GM19351 (cell line): ENCODE results near the gene FAM216A.
A peak's percentile ranks its signal among the peaks of the same experiment; 100 is the strongest.
"Not testable (repeated sequence)": the region's sequence is repeated elsewhere in the genome, so short reads cannot be mapped to it uniquely, and the experiment has no call there.

ENCODE experiments used
- ATAC-seq: cut with Tn5 transposase; IDR thresholded peaks from one replicate; pipeline ENCODE4 v1.9.1; 2021; ENCODE audit warnings: mild to moderate bottlenecking, moderate library complexity; ENCODE audit not compliant: unreplicated experiment

Gene FAM216A, protein sequence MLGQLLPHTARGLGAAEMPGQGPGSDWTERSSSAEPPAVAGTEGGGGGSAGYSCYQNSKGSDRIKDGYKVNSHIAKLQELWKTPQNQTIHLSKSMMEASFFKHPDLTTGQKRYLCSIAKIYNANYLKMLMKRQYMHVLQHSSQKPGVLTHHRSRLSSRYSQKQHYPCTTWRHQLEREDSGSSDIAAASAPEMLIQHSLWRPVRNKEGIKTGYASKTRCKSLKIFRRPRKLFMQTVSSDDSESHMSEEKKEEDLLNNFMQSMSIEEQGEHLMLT

DNA sequence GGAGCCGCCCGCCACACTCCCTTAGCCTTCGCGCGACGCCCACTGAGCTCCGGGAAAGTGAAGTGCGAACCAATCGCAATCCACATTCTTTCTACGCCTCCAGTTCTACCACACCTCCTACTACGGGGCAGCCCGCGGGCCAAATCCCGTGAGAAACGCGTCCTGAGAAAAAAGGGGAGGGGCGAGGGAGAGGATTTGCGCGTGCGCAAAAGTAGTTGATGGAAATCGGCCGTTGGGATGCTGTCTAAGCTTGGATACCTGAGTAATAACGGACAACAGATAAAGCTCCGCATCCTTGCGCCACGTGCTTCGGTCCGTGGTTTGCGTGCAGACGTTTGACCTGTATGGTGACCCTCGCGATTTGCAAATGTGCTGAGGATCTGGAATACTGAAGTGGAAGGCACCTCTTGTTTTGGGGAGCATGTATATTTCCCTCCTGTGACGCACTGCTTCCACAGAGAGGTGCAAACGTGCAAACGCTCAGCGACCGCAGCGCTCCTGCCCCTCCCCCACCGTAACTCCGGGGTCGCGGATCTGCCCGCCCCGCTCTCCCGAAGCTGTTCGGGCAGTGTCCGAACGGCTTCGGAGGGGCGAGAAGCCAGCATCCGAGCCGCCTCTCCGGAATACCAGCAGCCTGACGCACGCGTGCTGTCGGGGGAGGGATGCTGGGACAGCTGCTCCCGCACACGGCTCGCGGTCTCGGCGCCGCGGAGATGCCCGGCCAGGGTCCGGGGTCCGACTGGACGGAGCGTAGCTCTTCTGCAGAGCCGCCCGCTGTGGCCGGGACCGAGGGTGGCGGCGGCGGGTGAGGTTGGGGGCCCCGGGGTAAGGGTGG lies at the start of gene FAM216A, which contains the start of gene GPN3:
TSS of gene FAM216A (plus strand) at position 632 of the 835 bp plus-strand sequence. CDS start at position 663, 31 bp downstream.
TSS of gene GPN3 (minus strand) at position 44 of the 835 bp plus-strand sequence. CDS start 54 bp downstream, outside the sequence.
- peak; percentile 65 for ATAC-seq

DNA sequence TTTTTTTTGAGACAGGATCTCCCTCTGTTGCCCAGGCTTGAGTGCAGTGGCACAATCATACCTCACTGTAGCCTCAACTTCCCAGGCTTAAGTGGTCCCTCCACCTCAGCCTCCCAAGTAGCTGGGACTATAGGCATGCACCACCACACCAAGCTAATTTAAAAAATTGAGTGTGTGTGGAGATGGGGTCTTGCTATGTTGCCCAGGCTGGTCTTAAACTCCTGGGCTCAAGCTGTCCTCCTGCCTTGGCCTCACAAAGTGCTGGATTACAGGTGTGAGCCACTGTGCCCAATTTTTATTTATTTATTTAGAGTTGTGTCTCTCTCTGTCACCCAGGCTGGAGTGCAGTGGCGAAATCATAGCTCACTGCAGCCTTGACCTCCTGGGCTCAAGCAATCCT lies 48.0 kb upstream of the FAM216A start:
- not testable (repeated sequence) for ATAC-seq

DNA sequence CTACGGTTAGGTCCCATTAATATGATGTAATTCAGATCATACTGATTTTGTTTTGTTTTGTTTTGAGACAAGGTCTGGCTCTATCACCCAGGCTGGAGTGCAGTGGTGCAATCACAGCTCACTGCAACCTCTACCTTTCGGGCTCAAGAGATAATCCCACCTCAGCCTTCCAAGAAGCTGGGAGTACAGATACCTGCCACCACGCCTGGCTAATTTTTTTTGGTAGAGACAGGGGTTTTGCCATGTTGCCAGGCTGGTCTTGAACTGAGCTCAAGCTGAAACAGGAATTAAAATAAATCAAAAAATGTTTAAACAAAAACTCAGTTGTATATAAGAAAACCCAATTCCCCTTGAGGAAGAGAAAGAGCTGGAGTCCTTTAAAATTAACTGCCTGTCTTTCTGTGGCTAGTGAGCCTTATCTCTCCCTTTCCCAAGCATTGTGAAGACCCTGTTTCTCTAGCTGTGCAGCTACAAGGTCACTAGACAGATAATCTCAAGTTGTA lies 47.4 kb upstream of the FAM216A start:
- no peak for ATAC-seq

DNA sequence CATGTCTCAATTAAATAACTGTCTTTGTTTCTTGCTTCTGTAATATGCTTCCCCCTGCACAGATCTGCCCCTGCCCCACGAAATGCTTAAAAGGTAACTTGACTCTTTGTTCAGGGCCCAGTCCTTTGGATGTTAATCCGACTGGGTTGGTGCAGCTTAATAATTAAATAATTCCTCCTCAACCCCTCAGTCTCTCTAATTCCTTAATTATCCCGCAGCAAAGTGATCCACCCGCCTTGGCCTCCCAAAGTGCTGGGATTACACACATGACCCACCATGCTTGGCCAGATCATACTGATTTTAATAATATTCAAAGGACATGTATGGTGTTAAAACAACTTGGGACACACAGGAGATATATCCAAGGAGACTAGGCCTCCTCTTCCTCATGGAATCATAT lies 46.9 kb upstream of the FAM216A start:
- ATAC-seq, result no peak

DNA sequence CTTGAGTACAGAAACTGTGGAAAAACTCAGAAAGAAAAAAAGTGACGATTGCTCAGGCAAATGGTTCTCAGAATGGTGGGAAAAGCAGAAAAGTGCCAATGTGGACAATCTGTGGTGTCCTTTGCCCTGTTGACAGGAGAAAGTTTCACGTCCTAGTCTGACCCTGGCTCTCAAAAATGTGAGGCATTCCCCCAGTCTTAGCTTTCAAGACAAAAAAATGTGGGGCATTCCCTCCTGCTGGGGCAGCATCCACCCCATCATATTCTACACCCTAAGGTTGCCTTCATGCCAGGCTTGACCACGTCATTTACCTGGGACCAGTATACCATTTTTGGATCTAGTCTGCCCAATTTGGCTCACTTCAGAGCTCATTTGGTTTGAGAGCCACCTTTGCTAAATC lies 44.4 kb upstream of the FAM216A start:
- ATAC-seq, result no peak

DNA sequence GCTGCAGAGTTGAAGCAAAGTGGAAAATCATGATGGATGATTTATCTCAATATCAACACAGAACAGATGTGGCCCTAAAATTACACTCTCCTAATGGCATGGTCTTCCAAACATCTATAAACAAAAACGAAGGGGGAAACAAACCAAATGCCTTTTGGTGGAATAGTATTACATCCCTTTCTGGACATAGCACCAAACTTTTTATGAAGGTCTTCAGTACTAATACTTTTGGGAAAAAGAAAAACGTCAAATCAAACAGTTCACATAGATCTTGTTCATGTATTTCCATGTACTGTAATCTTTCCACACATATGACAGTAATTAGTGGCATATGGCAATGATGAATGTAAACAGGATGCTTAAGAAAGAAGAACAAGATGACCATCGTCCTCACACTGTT lies 42.2 kb upstream of the FAM216A start:
- no peak for ATAC-seq

DNA sequence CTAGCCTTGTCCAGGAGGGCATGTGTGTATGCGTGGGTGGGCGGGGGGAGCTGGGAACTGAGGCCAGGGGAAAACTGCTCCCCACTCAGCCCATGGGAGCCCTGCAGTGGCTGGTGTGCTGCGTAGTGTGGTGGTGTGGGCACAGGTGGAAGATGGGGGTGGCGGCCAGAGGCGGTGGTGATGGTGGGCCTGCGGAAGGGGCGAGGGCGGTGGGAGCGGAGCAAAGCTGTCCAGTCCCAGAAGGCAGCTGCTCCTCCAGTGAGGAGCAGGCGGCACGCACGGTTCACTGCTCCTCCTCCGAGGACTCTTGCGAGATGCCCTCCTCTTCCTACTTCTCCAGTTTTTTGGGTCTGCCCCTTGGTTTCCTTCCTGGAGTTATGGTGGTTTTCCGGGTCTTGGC lies 39.0 kb upstream of the FAM216A start:
- ATAC-seq, result not testable (repeated sequence)

DNA sequence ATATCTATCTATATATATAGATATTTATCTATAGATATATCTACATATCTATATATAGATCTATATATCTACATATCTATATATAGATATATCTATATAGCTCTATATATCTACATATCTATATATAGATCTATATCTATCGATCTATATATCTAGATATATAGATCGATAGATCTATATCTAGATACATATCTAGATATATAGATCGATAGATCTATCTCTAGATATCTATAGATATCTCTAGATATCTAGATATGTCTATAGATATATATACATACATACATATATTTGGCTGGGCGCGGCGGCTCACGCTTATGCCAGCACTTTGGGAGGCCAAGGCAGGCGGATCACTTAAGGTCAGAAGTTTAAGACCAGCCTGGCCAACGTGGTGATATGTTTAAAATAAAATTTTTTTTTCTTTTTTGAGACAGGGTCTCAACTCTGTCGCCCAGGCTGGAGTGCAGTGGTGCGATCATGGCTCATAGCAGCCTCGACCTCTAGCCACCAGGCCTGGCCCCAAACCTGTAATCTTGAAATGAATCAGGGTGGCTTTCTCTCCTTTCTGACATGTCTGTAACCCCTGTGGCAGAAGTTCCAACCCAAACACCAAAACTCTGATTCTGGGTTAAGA lies 36.6 kb upstream of the FAM216A start:
- ATAC-seq, result no peak

DNA sequence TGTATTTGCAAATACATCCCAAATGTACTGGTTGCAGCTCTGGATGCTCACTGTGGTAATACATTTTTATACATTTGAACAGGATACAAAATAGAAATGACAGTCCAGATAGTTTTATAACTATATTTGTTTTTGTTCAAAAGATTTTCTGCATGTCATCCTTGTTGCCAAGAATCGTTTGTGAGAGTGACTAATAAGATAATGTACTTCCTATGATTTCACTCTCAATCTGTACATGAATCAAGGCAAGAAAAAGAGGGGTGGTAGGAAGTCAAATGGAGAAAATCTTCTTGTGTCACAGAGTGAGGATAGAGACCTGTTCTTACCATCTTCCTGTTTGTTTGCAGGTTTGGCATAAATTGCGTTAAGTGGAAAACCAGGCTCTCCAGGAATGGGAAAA lies 32.4 kb upstream of the FAM216A start:
- no peak for ATAC-seq

DNA sequence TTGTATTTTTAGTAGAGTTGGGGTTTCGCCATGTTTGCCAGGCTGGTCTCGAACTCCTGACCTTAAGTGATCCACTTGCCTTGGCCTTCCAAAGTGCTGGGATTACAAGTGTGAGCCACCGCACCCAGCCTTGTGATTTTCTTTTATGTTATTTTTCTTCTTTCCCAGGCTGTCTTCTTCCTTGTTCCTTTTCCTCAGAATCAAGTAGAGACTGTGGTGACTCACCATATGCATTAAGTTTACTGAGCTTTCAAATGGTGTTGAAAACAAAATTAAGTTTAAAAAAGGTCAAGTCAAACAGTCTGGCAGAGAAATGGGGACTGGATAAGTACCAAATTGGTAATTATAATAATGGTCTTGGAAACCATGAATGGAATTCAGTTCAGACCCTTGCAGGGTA lies 24.2 kb upstream of the FAM216A start:
- ATAC-seq, result no peak

DNA sequence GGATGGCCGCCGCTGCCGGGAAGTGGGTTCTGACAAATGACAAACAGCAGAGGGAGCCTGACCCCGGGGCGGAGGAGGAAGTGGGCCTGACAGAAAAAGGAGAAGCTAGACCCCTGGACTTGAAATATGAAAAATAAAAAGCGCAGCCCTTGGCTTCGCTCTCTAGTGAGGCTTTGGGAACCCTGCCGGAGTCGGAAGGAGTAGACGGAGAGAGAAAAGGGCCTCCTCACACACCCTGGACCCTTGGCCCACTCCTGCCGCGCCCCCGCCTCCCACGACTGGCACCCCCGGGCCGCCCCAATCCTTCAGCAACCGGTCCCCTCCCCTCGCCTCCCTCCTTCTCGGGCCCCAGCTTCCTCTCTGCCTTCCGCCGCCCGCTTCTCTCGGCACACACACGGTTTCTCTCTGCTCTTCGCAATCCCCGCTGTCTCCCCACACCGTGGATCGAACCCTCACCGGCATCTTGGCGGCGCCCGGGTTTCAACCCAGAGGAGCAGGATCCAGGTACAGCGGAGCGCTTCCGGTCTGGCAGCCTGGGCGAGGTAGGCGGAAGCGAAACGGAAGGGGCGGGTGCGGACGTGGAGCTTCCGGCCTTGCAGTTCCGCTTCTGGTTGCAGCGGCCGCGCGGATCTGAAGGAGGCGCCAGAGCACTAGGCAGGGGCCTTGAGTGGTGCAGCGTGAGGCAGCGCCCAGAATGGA lies 18.7 kb upstream of the FAM216A start, which contains the start of gene ARPC3:
TSS of gene ARPC3 (minus strand) at position 539 of the 699 bp plus-strand sequence. CDS start at position 462, 77 bp downstream.
- peak; percentile 96 for ATAC-seq

DNA sequence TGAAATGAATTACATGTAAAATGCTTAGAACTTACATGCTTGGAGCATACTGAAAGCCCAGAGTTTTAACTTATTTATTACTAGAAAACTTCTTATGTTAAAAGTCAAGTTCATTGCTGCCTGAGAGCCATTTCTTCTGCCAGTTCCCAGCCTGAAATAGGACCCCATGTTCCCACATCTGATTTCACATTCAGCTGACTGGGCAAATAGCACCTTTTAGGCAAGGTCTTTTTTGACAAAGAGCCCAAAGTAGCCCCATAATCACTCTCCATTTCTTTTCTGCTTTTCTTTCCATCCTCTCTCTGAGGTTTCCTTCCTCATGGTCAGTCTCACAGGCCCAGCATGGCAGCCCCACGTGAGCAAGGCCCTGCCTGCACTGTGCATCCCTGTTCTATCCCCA lies 17.4 kb upstream of the FAM216A start:
- no peak for ATAC-seq

DNA sequence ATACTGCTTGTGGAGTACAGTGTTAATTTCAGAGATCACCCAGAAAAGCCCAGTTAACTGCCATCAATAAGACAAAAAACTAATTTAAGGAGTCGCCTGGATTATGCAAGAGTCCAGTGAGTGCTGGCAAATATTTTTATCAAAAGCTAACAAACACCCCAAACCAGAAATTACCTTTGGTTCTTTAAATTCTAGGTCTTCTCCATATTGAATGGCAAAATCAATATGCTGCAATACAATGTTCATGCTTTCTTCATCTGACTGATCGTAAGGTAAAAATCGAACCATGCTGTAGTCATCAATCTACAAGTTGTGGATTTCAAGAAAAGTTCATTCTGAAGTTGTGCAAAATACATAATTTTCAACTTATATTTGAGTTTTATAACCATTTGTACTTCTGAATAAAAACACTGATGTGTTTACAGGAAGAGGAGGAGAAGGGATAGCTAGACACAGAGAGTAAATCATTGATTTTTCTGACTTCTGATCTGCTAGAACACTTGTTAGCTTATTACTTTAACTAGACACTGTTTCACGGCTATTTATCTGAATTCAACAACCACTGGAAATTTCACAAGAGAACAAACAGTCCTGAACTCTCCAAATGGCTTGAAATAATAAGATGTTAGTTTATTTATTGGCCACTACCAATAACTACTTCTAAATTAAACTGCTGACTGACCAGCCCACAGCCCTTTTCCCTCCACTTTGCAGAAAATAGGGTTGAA lies 14.9 kb upstream of the FAM216A start:
- ATAC-seq, result no peak

DNA sequence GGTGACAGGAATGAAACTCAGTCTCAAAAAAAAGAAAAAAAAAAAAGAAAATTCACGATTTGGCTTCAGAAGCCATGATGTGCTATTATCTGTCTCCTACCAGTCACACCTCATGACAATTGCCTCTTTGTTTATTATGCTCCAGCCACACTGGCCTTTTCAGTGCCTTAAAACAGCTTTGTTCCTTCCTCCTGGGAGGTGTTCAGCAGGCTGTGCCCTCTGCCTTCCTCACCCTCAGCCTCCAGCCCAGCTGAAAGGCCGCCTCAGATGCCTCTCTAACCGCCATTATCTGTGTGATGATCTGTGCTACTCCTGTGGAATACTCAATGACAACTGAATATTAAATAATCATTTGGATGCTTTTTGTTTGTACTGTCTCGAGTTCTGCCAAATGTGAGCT lies 9.9 kb upstream of the FAM216A start:
- ATAC-seq, result no peak

DNA sequence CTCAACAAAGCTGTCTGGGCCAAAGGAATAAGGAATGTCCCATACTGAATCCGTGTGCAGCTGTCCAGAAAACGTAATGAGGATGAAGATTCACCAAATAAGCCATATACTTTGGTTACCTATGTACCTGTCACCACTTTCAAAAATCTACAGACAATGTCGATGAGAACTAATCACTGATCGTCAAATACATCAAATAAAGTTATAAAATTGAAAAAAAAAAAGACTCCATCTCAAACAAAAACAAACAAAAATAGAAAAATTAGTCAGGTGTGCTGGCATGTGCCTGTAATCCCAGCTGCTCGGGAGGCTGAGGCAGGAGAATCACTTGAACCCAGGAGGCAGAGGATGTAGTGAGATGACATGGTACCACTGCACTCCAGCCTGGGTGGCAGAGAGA lies 7.5 kb upstream of the FAM216A start:
- not testable (repeated sequence) for ATAC-seq

DNA sequence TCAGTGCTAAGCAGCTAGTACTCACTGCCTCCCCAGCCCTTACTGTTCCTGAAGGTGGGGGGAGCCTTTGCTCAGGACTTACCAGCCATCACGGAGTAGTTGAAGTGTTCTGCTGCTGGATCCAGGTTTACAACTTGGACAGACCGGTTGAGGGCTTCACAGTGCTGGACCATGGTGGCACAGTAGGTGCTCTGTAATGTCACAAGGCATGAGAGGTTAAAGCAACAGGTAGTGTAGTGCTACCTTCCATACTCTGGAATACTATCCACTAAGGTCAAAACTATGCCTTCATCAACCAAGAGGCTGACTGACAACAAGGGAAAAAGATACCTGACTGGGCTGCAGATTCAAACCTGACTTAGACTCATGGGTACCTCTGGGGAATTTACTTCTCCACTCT lies 3.6 kb upstream of the FAM216A start:
- ATAC-seq, result no peak

DNA sequence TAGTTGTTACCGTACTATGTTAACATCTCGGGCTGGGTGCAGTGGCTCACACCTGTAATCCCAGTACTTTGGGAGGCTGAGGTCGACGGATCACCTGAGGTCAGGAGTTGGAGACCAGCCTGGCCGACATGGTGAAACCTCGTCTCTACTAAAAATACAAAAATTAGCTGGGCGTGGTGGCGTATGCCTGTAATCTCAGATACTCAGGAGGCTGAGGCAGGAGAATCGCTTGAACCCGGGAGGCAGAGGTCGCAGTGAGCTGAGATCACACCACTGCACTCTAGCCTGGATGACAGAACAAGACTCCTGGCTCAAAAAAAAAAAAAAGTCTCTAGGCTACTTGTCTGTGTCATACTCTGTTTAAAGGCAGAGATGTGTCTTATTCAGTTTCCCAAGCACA lies 2.9 kb upstream of the FAM216A start:
- not testable (repeated sequence) for ATAC-seq

DNA sequence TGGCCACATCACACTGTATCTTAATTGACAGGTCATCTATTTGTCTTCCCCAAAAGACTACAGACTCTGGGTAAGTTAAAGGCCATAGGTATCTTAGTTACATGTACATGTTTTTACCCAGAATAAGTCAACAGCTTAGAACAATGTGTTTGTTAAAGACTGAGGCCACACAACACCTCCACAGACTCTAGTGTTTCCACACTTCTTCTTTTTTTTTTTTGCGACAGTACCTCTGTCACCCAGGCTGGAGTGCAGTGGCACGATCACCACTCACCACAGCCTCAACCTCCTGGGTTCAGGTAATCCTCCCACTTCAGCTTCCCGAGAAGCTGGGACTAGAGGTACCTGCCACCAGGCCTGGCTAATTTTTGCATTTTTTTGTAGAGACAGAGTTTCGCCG lies 1.9 kb upstream of the FAM216A start:
- no peak for ATAC-seq

DNA sequence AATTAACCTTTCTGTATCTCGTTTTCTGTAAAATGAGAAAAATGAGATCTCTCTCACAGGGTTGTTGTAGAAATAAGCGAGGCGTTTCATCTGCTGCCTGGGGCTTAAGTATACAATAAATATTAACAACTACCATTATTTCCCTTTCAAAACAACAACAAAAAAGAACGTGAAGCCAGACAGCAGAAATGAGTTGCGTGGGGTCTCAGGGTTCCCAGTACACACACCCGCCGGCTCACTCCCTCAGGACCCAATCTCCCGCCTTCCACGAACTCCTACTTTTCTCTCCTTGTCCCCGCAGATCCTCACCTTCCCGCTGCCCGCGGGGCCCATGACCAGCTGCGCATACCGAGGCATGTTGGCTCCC lies 815 bp upstream of the FAM216A start:
- ATAC-seq, result no peak

DNA sequence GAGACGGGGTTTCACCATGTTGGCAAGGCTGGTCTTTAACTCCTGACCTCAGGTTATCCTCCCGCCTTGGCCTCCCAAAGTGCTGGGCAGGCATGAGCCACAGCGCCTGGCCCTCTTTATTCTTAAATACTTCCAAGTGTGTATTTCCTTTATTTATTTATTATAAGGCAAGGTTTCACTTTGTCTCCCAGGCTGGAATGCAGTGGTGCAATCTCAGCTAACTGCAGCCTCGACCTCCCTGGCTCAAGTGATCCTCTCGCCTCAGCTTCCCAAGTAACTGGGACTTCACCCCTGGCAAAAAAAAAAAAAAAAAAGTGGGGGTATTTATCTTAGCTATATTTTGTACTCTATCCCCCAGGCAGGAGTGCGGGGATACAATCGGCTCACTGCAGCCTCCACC lies 6.8 kb downstream of the FAM216A start:
- no peak for ATAC-seq
